GM18951 (cell line): Measurements from ENCODE around the gene ART1.

Experiments
- POLR2A ChIP-seq: IDR thresholded peaks from 4 replicates; pipeline ENCODE4 v1.6.1; 2011; ENCODE audit warnings: mild to moderate bottlenecking; ENCODE audit not compliant: insufficient read length, insufficient read depth; ENCODE audit errors: extremely low read depth
- in situ Hi-C: fragments of 300-500 bp; cut with MboI; formaldehyde crosslinking; loops from one replicate; pipeline ENCODE4 v1.12.0; 2022; ENCODE audit warnings: low sequenced_read_pairs, mixed read lengths, inconsistent platforms; ENCODE audit not compliant: unreplicated experiment

The ART1 gene

DNA sequence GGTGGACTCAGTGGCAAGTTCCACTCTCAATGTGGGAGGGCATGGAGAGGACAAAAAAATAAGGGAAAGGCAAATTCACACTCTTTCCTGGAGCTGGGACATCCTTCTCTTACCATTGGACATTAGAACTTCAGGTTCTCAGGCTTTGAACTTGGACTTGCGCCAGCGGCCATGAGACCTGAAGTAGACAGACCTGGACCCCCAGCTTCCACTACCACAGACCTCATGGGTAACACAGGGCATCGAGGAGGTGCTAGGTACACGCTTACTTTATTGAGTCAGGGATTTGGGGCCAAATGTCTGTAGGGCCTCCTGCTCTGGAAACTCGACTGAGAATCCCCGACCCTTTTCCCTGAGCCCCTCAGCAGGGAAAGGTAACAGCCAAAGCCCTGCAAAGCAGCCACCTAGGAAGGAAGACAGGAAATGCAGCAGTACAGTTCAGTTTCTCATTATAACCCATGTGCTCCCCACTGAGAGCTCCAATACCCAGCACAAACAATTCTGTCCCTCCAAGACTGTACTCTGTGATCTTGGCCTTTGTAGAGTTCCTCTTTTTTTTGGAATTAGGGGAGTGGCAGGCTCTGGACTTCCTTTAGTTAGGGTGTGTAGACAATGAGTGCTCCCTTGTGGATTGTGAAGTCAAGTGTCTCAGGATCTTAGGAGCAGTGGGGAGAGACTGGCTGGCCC is 20.6 kb downstream of the ART1 start:
- in situ Hi-C loops = no loop called here
- TF ChIP-seq POLR2A = no peak

DNA sequence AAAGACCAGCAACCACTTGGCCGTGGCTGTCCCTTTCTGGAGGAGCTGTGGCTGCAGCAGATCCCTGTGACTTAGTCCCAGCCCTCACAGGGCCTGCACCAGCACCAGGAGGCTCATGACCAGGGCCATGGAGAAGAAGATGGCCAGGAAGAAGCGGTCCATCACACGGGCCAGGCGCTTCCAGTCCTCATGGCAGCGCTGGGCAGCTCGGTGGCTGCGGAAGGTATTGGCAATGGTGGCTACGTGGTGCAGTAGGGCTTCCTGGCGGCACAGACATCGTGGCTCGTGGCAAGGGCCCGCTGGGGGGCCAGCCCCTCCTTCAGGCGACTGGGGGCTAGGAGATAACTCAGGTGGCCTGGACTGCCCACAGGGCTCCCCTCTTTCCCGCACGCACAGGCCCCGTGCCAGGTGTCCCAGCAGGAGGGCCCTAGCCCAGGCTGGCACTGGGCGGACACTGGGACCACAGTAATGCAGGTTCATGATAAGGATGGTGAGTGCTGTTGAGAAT is 21.1 kb downstream of the ART1 start:
- TF ChIP-seq POLR2A = no peak
- in situ Hi-C loops = no loop called here

DNA sequence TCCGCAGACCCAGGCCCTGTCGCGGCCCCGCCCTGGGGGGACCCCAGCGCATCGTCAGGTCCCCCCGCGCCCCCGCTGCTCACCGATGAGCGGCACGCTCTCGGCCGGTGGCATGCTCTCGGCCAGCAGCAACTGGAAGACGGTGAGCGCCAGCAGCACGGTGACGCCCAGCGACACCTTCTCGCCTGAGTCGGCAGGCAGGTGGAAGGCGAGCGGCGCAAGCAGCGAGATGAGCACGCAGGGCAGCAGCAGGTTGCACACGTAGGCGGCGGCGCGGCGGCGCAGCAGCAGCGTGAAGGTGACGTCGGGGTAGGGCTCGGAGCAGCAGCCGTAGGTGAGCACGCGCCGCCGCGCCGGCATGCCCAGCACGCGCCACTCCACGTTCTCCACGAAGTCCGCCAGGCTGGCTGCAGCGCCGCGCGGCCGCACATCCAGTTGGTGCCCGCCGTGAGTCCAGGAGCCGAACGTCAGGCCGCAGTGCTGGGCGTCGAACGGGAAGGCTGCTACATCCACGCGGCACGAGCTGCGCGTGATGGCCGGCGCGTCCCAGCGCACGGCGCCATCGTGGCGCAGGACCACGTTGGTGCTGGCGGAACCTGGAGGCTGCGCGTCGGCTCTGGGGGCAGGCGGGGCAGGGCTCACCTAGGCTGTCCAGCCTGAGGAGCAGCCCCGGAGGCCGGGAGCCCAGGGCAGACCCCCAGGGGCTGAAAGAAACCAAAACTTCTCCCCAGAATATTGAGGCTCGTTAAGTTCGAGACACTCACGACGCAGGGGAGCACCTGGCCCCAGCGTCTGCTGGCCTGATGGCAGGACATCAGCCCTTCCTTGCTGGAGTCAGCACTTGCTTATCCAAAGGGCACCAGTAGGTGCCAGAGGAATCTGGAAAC is 22.5 kb downstream of the ART1 start:
- no peak for TF ChIP-seq POLR2A
- in situ Hi-C loops = no loop called here

GRCh38 chr11:3669128-3669527 is 24.2 kb downstream of the ART1 start:
- in situ Hi-C loops = no loop called here
- no peak for TF ChIP-seq POLR2A

GRCh38 chr11:3669742-3670183 is 24.8 kb downstream of the ART1 start:
- in situ Hi-C loops = no loop called here
- TF ChIP-seq POLR2A = no peak

- in situ Hi-C loops = no loop called here
- TF ChIP-seq POLR2A = no peak
These were observed 26.7 kb downstream of the ART1 start, which contains the start of gene CHRNA10 for GRCh38 chr11:3671334-3672254. CHRNA10 (minus strand) TSS chr11:3671384; CDS start chr11:3671312, 72 bp downstream.

- no peak for TF ChIP-seq POLR2A
- in situ Hi-C loops = no loop called here
These were observed 29.3 kb downstream of the ART1 start for GRCh38 chr11:3674189-3674588.

DNA sequence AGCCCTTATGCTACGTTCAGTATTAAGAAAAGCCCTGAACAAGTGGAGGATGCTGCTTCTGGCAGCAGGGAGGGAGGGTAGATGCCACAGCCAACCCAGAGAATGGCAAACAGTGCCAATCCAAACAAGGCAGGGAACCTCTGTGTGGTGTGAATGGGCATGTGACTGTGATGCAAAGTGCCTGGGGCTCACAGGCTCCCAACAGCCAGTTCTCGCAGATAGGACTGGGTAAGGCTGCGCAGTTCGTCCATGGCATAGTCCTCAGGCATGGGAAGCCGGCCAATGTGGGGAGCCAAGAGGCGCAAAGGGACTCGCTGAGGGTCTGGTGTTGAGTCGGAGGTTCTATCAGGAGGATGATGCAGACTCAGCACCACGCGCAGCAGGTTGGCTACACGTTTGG is 31.0 kb downstream of the ART1 start:
- in situ Hi-C loops = no loop called here
- TF ChIP-seq POLR2A = no peak

DNA sequence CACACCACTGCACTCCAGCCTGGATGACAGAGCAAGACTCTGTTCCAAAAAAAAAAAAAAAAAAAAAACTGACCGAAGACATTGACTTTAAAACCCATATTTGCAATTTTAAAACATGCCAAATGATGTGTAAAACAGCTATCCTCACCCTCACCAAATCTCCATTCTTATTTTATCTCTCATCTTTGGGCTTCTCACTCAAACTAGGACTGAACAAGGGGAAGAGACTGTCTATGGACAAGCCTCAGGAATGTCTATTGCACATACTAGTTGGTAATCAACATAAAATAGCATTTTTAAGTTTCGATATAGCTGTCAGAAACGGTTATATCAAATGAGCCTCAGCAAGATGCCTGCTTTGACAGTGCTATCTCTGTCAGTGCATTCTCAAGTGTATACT is 34.1 kb downstream of the ART1 start:
- TF ChIP-seq POLR2A = no peak
- in situ Hi-C loops = no loop called here

GRCh38 chr11:3683039-3683438 is 38.1 kb downstream of the ART1 start:
- TF ChIP-seq POLR2A = no peak
- in situ Hi-C loops = no loop called here

DNA sequence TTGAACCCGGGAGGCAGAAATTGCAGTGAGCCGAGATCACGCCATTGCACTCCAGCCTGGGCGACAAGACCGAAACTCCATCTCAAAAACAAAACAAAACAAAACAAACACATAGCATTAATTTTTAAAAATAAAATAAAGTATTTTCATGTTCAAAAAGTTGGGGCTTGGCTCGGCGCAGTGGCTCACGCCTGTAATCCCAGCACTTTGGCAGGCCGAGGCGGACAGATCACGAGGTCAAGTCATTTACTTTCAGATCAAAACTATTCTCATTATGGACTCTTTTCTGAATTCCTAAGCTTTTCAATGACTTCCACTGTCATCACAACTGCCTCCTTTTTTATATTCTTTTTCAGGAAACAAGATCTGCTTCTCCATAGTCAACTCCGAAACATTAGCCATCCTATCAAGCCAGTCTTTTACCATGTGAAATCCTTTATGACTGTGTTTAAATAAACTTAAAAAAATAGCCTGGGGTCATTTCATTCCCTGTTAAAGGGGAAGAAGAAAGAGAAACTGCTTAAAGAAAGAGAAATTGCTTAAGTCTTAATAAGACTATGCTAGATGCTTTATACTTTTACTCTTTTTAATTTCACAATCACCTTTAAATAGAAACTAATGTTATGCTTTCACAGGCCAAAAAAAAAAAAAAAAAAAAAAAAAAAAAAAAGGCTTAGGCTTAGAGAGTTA is 39.3 kb downstream of the ART1 start:
- in situ Hi-C loops = no loop called here
- no peak for TF ChIP-seq POLR2A

- TF ChIP-seq POLR2A = no peak
- in situ Hi-C loops = no loop called here
These were observed 39.9 kb downstream of the ART1 start for GRCh38 chr11:3684819-3685172.
